A549 treated with Hydrocortisone at 1 μM for 4 hours (cell line): ENCODE data around the gene GGACT. TPM values are rescaled to one million over a fixed set of nuclear protein-coding genes. Genes with fewer than 3 reads are reported as not detected.

Experiments
- total RNA-seq: library from RNA; stranded (reverse); fragments of 200-300 nt; extraction: Qiagen RNA extraction; gene quantifications from 5 replicates; pipeline ENCODE4 v1.2.3, GENCODE V29; 2022

GGACT gene
- 2.5 to 4.7 TPM (median 3.5 TPM) in 5 replicates for total RNA-seq

GRCh38 chr13:100588331-100589177 lies at the start of gene GGACT:
GGACT (minus strand) TSS chr13:100588789; CDS start chr13:100532591, 56,198 bp downstream.

Other genes with a start within 250 kb of the GGACT start
- 8.3 to 11.7 TPM (median 10.7 TPM) in 5 replicates for gene TMTC4, start 86.0 kb upstream of the GGACT start, total RNA-seq